H54 (cell line): ENCODE measurements around the gene CPT1B.
"Not testable (repeated sequence)": the region's sequence is repeated elsewhere in the genome, so short reads cannot be mapped to it uniquely, and the experiment has no call there.

Source experiments
- DNase-seq: peaks from one replicate; pipeline ENCODE4 v3.0.0; 2011; ENCODE audit warnings: low spot score, mixed read lengths; ENCODE audit not compliant: insufficient read length
- FAIRE-seq: peaks from 3 replicates; lab custom pipeline; 2011; peaks lifted over from hg19 to GRCh38; lab: Jason Lieb, UNC
- POLR2A ChIP-seq: IDR thresholded peaks from 2 replicates; pipeline ENCODE4 v1.6.1; 2011; ENCODE audit warnings: low read depth, mild to moderate bottlenecking, low read length

CPT1B gene

GRCh38 chr22:50577987-50578775 lies at the start of gene CPT1B:
CPT1B (minus strand) TSS chr22:50578427; CDS start chr22:50577915, 512 bp downstream.
- no peak for TF ChIP-seq POLR2A
- DNase-seq (no peak), FAIRE-seq (no peak)

- TF ChIP-seq POLR2A: no peak
- FAIRE-seq: no peak
Measured at GRCh38 chr22:50626850-50627641, 48.8 kb upstream of the CPT1B start.

GRCh38 chr22:50626314-50626849 lies 48.2 kb upstream of the CPT1B start:
- DNase-seq (no peak), FAIRE-seq (no peak)
- TF ChIP-seq POLR2A: no peak

More at GRCh38 chr22:50626850-50627641, 48.8 kb upstream of the CPT1B start:
- DNase-seq: no peak

GRCh38 chr22:50625568-50626313 lies 47.5 kb upstream of the CPT1B start:
- no peak for FAIRE-seq
- TF ChIP-seq POLR2A: no peak
- DNase-seq: no peak

- no peak for TF ChIP-seq POLR2A
- FAIRE-seq (no peak), DNase-seq (no peak)
Measured at GRCh38 chr22:50625131-50625567, 46.9 kb upstream of the CPT1B start.

- FAIRE-seq (no peak), DNase-seq (no peak)
- no peak for TF ChIP-seq POLR2A
Measured at GRCh38 chr22:50624347-50625130, 46.3 kb upstream of the CPT1B start.

GRCh38 chr22:50622723-50623327 lies 44.6 kb upstream of the CPT1B start:
- FAIRE-seq (no peak), DNase-seq (no peak)

GRCh38 chr22:50621948-50622722 lies 43.9 kb upstream of the CPT1B start:
- no peak for FAIRE-seq
- DNase-seq: no peak
- no peak for TF ChIP-seq POLR2A

More at GRCh38 chr22:50622723-50623327, 44.6 kb upstream of the CPT1B start:
- no peak for TF ChIP-seq POLR2A

- no peak for TF ChIP-seq POLR2A
- DNase-seq (no peak), FAIRE-seq (no peak)
Measured at GRCh38 chr22:50621356-50621880, 43.2 kb upstream of the CPT1B start.

- FAIRE-seq: no peak
- TF ChIP-seq POLR2A: no peak
- DNase-seq: no peak
Measured at GRCh38 chr22:50620593-50621355, 42.5 kb upstream of the CPT1B start.

GRCh38 chr22:50614296-50614695 lies 36.1 kb upstream of the CPT1B start:
- DNase-seq: not testable (repeated sequence)

More at GRCh38 chr22:50614296-50614695, 36.1 kb upstream of the CPT1B start:
- not testable (repeated sequence) for FAIRE-seq
